B cell (primary cell): Measurements from ENCODE around the gene FNDC11.

Experiments used
- EZH2 ChIP-seq: IDR thresholded peaks from 2 replicates; pipeline ENCODE4 v1.6.1; 2012; ENCODE audit warnings: borderline replicate concordance, low read depth, mild to moderate bottlenecking, moderate library complexity, low read length; ENCODE audit not compliant: insufficient read depth, poor library complexity, severe bottlenecking
- TF ChIP-seq, protein P1 (sequence below): fragments of 200-600 bp; IDR thresholded peaks from one replicate; pipeline ENCODE4 v1.8.0; 2022; ENCODE audit warnings: antibody characterized with exemption, mild to moderate bottlenecking

DNA sequence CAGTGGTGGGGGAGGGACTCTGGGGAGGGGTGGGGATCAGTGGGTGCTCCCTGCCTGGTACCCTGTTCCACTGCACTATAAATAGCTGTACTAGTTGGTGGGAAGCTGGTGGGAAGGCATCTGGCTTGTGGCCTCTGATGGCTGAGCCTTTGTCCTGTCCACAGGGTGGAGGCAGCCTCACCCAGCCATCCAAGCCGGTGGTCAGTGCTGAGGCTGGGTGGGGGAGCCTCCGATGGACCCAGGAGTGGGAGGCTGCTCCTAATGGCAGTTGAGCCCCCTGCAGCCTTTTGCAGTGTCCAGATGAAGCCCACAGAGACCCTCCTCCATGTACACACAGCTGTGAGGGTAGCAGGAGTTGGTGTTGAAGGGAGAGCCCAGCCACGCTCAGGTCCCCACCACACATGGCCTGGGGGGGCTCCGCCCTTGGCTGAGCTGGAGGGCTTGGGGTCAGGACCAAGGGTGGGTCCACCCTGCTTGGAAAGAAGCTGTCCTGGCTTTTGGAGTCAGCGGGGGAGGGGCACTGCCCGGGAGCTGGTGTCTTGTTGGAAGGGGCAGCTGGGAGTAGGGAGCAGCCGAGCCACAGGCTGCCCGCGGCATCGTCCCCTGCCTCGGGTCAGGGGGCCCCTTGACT is 30.9 kb upstream of the FNDC11 start:
- TF ChIP-seq, protein P1, sequence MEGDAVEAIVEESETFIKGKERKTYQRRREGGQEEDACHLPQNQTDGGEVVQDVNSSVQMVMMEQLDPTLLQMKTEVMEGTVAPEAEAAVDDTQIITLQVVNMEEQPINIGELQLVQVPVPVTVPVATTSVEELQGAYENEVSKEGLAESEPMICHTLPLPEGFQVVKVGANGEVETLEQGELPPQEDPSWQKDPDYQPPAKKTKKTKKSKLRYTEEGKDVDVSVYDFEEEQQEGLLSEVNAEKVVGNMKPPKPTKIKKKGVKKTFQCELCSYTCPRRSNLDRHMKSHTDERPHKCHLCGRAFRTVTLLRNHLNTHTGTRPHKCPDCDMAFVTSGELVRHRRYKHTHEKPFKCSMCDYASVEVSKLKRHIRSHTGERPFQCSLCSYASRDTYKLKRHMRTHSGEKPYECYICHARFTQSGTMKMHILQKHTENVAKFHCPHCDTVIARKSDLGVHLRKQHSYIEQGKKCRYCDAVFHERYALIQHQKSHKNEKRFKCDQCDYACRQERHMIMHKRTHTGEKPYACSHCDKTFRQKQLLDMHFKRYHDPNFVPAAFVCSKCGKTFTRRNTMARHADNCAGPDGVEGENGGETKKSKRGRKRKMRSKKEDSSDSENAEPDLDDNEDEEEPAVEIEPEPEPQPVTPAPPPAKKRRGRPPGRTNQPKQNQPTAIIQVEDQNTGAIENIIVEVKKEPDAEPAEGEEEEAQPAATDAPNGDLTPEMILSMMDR: no peak
- TF ChIP-seq EZH2: no peak
